ENCODE measurements around the gene ADSL.

GRCh38 chr22:40387746-40388145, 41.4 kb downstream of the ADSL start:
- TF ChIP-seq CTCF (IDR thresholded peaks at IDR 0.05) (no peak), POLR2A (IDR thresholded peaks at IDR 0.05) (no peak)
